ENCODE measurements around the gene CD2BP2. TPM values are rescaled to one million over a fixed set of nuclear protein-coding genes. Genes with fewer than 3 reads are reported as not detected.

Gene CD2BP2
- total RNA-seq, 1 donor from 2014 or later: 65.1 TPM

- H3K4me1 Mint-ChIP-seq (ENCODE audit: unreplicated experiment): peaks cover 33% of the 10 kb centered on the region
- H3K36me3 Mint-ChIP-seq (ENCODE audit: unreplicated experiment): peaks cover 30% of the 10 kb centered on the region
- DNase-seq (ENCODE audit: extremely low spot score, unreplicated experiment): no peak
- TF ChIP-seq CTCF (IDR thresholded peaks at IDR 0.05): no peak
- no peaks in the 10 kb centered on the region for H3K9me3 Mint-ChIP-seq (ENCODE audit: unreplicated experiment)
- H3K4me3 Mint-ChIP-seq (ENCODE audit: unreplicated experiment): no peak overlapping the region
- no peak overlapping the region for H3K27ac Mint-ChIP-seq (ENCODE audit: unreplicated experiment)
- H3K27me3 Mint-ChIP-seq (ENCODE audit: unreplicated experiment): no peaks in the 10 kb centered on the region
These were observed 10.1 kb upstream of the CD2BP2 start for GRCh38 chr16:30365200-30365599.

- H3K27ac Mint-ChIP-seq (ENCODE audit: unreplicated experiment): no peak overlapping the region
- DNase-seq (ENCODE audit: extremely low spot score, unreplicated experiment): no peak
These were observed 6.1 kb upstream of the CD2BP2 start for GRCh38 chr16:30361180-30361579.

GRCh38 chr16:30359871-30360170, 4.7 kb upstream of the CD2BP2 start:
- H3K9me3 Mint-ChIP-seq (ENCODE audit: unreplicated experiment): no peaks in the 10 kb centered on the region
- no peaks in the 10 kb centered on the region for H3K27me3 Mint-ChIP-seq (ENCODE audit: unreplicated experiment)
- H3K27ac Mint-ChIP-seq (ENCODE audit: unreplicated experiment): no peak overlapping the region
- H3K36me3 Mint-ChIP-seq (ENCODE audit: unreplicated experiment): peaks cover 22% of the 10 kb centered on the region
- no peak for TF ChIP-seq CTCF (IDR thresholded peaks at IDR 0.05)
- DNase-seq (ENCODE audit: extremely low spot score, unreplicated experiment): no peak
- H3K4me3 Mint-ChIP-seq (ENCODE audit: unreplicated experiment): no peak overlapping the region
- H3K4me1 Mint-ChIP-seq (ENCODE audit: unreplicated experiment): peaks cover 7% of the 10 kb centered on the region

More at GRCh38 chr16:30361180-30361579, 6.1 kb upstream of the CD2BP2 start:
- TF ChIP-seq CTCF (IDR thresholded peaks at IDR 0.05): no peak
- H3K36me3 Mint-ChIP-seq (ENCODE audit: unreplicated experiment): peaks cover 32% of the 10 kb centered on the region
- H3K4me3 Mint-ChIP-seq (ENCODE audit: unreplicated experiment): no peak overlapping the region
- H3K4me1 Mint-ChIP-seq (ENCODE audit: unreplicated experiment): peaks cover 6% of the 10 kb centered on the region
- H3K27me3 Mint-ChIP-seq (ENCODE audit: unreplicated experiment): no peaks in the 10 kb centered on the region
- H3K9me3 Mint-ChIP-seq (ENCODE audit: unreplicated experiment): no peaks in the 10 kb centered on the region

GRCh38 chr16:30358990-30359870, 4.1 kb upstream of the CD2BP2 start:
- Mint-ChIP-seq H3K36me3 (ENCODE audit: unreplicated experiment) (peaks cover 22% of the 10 kb centered on the region), H3K9me3 (ENCODE audit: unreplicated experiment) (no peaks in the 10 kb centered on the region), H3K27ac (ENCODE audit: unreplicated experiment) (no peak overlapping the region), H3K4me3 (ENCODE audit: unreplicated experiment) (no peak overlapping the region), H3K27me3 (ENCODE audit: unreplicated experiment) (no peaks in the 10 kb centered on the region), H3K4me1 (ENCODE audit: unreplicated experiment) (peaks cover 11% of the 10 kb centered on the region)
- DNase-seq (ENCODE audit: extremely low spot score, unreplicated experiment): no peak
- no peak for TF ChIP-seq CTCF (IDR thresholded peaks at IDR 0.05)

- no peaks in the 10 kb centered on the region for H3K27me3 Mint-ChIP-seq (ENCODE audit: unreplicated experiment)
- H3K36me3 Mint-ChIP-seq (ENCODE audit: unreplicated experiment): peaks cover 24% of the 10 kb centered on the region
- TF ChIP-seq CTCF (IDR thresholded peaks at IDR 0.05): no peak
- H3K27ac Mint-ChIP-seq (ENCODE audit: unreplicated experiment): no peak overlapping the region
- no peak overlapping the region for H3K4me3 Mint-ChIP-seq (ENCODE audit: unreplicated experiment)
- no peaks in the 10 kb centered on the region for H3K9me3 Mint-ChIP-seq (ENCODE audit: unreplicated experiment)
- peaks cover 17% of the 10 kb centered on the region for H3K4me1 Mint-ChIP-seq (ENCODE audit: unreplicated experiment)
- DNase-seq (ENCODE audit: extremely low spot score, unreplicated experiment): no peak
These were observed 3.4 kb upstream of the CD2BP2 start for GRCh38 chr16:30358577-30358936.
